ENCODE results near the gene PDE6A. TPM values are rescaled to one million over a fixed set of nuclear protein-coding genes. Genes with fewer than 3 reads are reported as not detected.

Gene PDE6A
- total RNA-seq, 1 donor from 2014 or later = 0.07 TPM

GRCh38 chr5:149932445-149933350 lies 11.9 kb downstream of the PDE6A start:
- peaks cover 1% of the 10 kb centered on the region for H3K4me1 Mint-ChIP-seq (ENCODE audit: low read depth)
- H3K9me3 Mint-ChIP-seq (ENCODE audit: low read depth) = no peaks in the 10 kb centered on the region
- peaks cover 15% of the 10 kb centered on the region for H3K27me3 Mint-ChIP-seq
- no peak for DNase-seq (ENCODE audit: low spot score, unreplicated experiment)
- no peak overlapping the region for H3K4me3 Mint-ChIP-seq (ENCODE audit: low read depth)
- peak; percentile 37 for TF ChIP-seq CTCF (IDR thresholded peaks at IDR 0.05; ENCODE audit: unreplicated experiment)
- H3K27ac Mint-ChIP-seq = no peak overlapping the region
- H3K36me3 Mint-ChIP-seq (ENCODE audit: insufficient read depth) = no peaks in the 10 kb centered on the region

GRCh38 chr5:149931992-149932436 lies 12.6 kb downstream of the PDE6A start:
- Mint-ChIP-seq H3K4me1 (ENCODE audit: low read depth) (peaks cover 1% of the 10 kb centered on the region), H3K27ac (no peak overlapping the region), H3K9me3 (ENCODE audit: low read depth) (no peaks in the 10 kb centered on the region), H3K27me3 (peaks cover 15% of the 10 kb centered on the region), H3K4me3 (ENCODE audit: low read depth) (no peak overlapping the region), H3K36me3 (ENCODE audit: insufficient read depth) (no peaks in the 10 kb centered on the region)
- no peak for DNase-seq (ENCODE audit: low spot score, unreplicated experiment)
- TF ChIP-seq CTCF (IDR thresholded peaks at IDR 0.05; ENCODE audit: unreplicated experiment) = no peak

- Mint-ChIP-seq H3K27ac (no peak overlapping the region), H3K9me3 (ENCODE audit: low read depth) (no peaks in the 10 kb centered on the region), H3K36me3 (ENCODE audit: insufficient read depth) (no peaks in the 10 kb centered on the region), H3K4me1 (ENCODE audit: low read depth) (peaks cover 1% of the 10 kb centered on the region), H3K4me3 (ENCODE audit: low read depth) (no peak overlapping the region), H3K27me3 (peaks cover 15% of the 10 kb centered on the region)
- no peak for TF ChIP-seq CTCF (IDR thresholded peaks at IDR 0.05; ENCODE audit: unreplicated experiment)
- DNase-seq (ENCODE audit: low spot score, unreplicated experiment) = no peak
Measured at GRCh38 chr5:149930749-149931574, 13.6 kb downstream of the PDE6A start.

GRCh38 chr5:149930043-149930748 lies 14.4 kb downstream of the PDE6A start:
- TF ChIP-seq CTCF (IDR thresholded peaks at IDR 0.05; ENCODE audit: unreplicated experiment) = no peak

GRCh38 chr5:149924486-149924885 lies 20.1 kb downstream of the PDE6A start:
- Mint-ChIP-seq H3K27me3 (no peaks in the 10 kb centered on the region), H3K4me1 (ENCODE audit: low read depth) (no peaks in the 10 kb centered on the region)

More at GRCh38 chr5:149930043-149930748, 14.4 kb downstream of the PDE6A start:
- no peaks in the 10 kb centered on the region for H3K4me1 Mint-ChIP-seq (ENCODE audit: low read depth)
- H3K9me3 Mint-ChIP-seq (ENCODE audit: low read depth) = no peaks in the 10 kb centered on the region
- H3K27ac Mint-ChIP-seq = no peak overlapping the region
- peaks cover 15% of the 10 kb centered on the region for H3K27me3 Mint-ChIP-seq
- no peak for DNase-seq (ENCODE audit: low spot score, unreplicated experiment)
- no peak overlapping the region for H3K4me3 Mint-ChIP-seq (ENCODE audit: low read depth)
- H3K36me3 Mint-ChIP-seq (ENCODE audit: insufficient read depth) = no peaks in the 10 kb centered on the region

More at GRCh38 chr5:149924486-149924885, 20.1 kb downstream of the PDE6A start:
- no peak overlapping the region for H3K27ac Mint-ChIP-seq
- TF ChIP-seq CTCF (IDR thresholded peaks at IDR 0.05; ENCODE audit: unreplicated experiment) = no peak
- DNase-seq (ENCODE audit: low spot score, unreplicated experiment) = no peak
- H3K36me3 Mint-ChIP-seq (ENCODE audit: insufficient read depth) = no peaks in the 10 kb centered on the region
- no peaks in the 10 kb centered on the region for H3K9me3 Mint-ChIP-seq (ENCODE audit: low read depth)
- H3K4me3 Mint-ChIP-seq (ENCODE audit: low read depth) = no peak overlapping the region
